ENCODE measurements around the gene PNKD. TPM values are rescaled to one million over a fixed set of nuclear protein-coding genes. Genes with fewer than 3 reads are reported as not detected.

PNKD gene
- total RNA-seq: 45.0 and 64.1 TPM in 2 replicates

GRCh38 chr2:218269900-218270720 is at the start of gene PNKD, which contains the start of gene AAMP:
PNKD (plus strand) TSS chr2:218270519; CDS start chr2:218270536, 17 bp downstream.
AAMP (minus strand) TSS chr2:218270137; CDS start chr2:218270086, 51 bp downstream.

GRCh38 chr2:218260742-218261422 is 9.4 kb upstream of the PNKD start, which contains the start of gene GPBAR1:
GPBAR1 (plus strand) TSS chr2:218261015; CDS start chr2:218262725, 1,710 bp downstream.

GRCh38 chr2:218292048-218293014 is 22.0 kb downstream of the PNKD start, which contains the start of gene TMBIM1:
TMBIM1 (minus strand) TSS chr2:218292503; CDS start chr2:218282141, 10,362 bp downstream.

GRCh38 chr2:218381916-218382366 is 111.6 kb downstream of the PNKD start, which contains the start of gene SLC11A1:
SLC11A1 (plus strand) TSS chr2:218382273; CDS start chr2:218382369, 96 bp downstream.

Other genes starting within 250 kb of the PNKD start
- not detected in 2 replicates for gene RUFY4, start 201.3 kb upstream of the PNKD start, total RNA-seq
- gene CXCR2, start 144.5 kb upstream of the PNKD start, total RNA-seq: not detected in 2 replicates
- gene CXCR1, start 103.6 kb upstream of the PNKD start, total RNA-seq: not detected in 2 replicates
- gene ARPC2, start 53.3 kb upstream of the PNKD start, total RNA-seq: 230 and 471 TPM in 2 replicates
- 0.47 TPM in 1 of 2 replicates, not detected in the other for gene GPBAR1, start 9.5 kb upstream of the PNKD start, total RNA-seq
- gene AAMP, start 382 bp upstream of the PNKD start, total RNA-seq: 87.8 and 112 TPM in 2 replicates
- gene TMBIM1, start 22.0 kb downstream of the PNKD start, total RNA-seq: 121 and 180 TPM in 2 replicates
- gene CATIP, start 86.3 kb downstream of the PNKD start, total RNA-seq: not detected in 2 replicates
- 0.26 and 0.35 TPM in 2 replicates for gene SLC11A1, start 111.8 kb downstream of the PNKD start, total RNA-seq
- 69.6 and 90.4 TPM in 2 replicates for gene CTDSP1, start 129.3 kb downstream of the PNKD start, total RNA-seq
- not detected in 2 replicates for gene VIL1, start 148.6 kb downstream of the PNKD start, total RNA-seq

All from pericardium fibroblast (primary cell).